BJ (cell line): ENCODE measurements around the gene IGFBP6. TPM values are rescaled to one million over a fixed set of nuclear protein-coding genes. Genes with fewer than 3 reads are reported as not detected.

Experiments used
- CTCF ChIA-PET: fragments of 350-600 bp; formaldehyde crosslinking; extraction: SDS; loops from one replicate; lab custom pipeline; 2021; ENCODE audit warnings: antibody characterized with exemption, inconsistent platforms; lab: Yijun Ruan, JAX
- POLR2A ChIA-PET: fragments of 300-600 bp; sonication (Branson Sonifier 250); formaldehyde crosslinking; extraction: SDS; loops from one replicate; lab custom pipeline; 2021; ENCODE audit warnings: antibody characterized with exemption; lab: Charles Lee
- DNase-seq: peaks from one replicate; pipeline ENCODE4 v3.0.0-alpha.2; 2011; ENCODE audit warnings: low read depth
- H3K27me3 ChIP-seq: 2 replicates; pipeline ENCODE4 v1.6.0; 2011; ENCODE audit warnings: low read length; ENCODE audit not compliant: control insufficient read depth, insufficient read depth
- H3K36me3 ChIP-seq: 2 replicates; pipeline ENCODE4 v1.5.1; 2011; ENCODE audit warnings: low read length; ENCODE audit not compliant: control insufficient read depth, insufficient read depth
- H3K4me3 ChIP-seq: 2 replicates; pipeline ENCODE4 v1.5.1; 2011; ENCODE audit warnings: low read depth, mild to moderate bottlenecking, control low read depth, low read length
- CTCF ChIP-seq: IDR thresholded peaks from 2 replicates; pipeline ENCODE4 v1.5.1; 2011; ENCODE audit warnings: low read depth, mild to moderate bottlenecking, control low read depth, inconsistent platforms, low read length, moderate library complexity; ENCODE audit not compliant: insufficient read depth
- polyA plus RNA-seq: library from polyadenylated mRNA; depleted of rRNA; stranded (reverse); fragments of >200 nt; gene quantifications from 2 replicates; pipeline ENCODE4 v1.2.3, GENCODE V29; 2011

The IGFBP6 gene
- polyA plus RNA-seq, 1 experiment, result 860 TPM

DNA sequence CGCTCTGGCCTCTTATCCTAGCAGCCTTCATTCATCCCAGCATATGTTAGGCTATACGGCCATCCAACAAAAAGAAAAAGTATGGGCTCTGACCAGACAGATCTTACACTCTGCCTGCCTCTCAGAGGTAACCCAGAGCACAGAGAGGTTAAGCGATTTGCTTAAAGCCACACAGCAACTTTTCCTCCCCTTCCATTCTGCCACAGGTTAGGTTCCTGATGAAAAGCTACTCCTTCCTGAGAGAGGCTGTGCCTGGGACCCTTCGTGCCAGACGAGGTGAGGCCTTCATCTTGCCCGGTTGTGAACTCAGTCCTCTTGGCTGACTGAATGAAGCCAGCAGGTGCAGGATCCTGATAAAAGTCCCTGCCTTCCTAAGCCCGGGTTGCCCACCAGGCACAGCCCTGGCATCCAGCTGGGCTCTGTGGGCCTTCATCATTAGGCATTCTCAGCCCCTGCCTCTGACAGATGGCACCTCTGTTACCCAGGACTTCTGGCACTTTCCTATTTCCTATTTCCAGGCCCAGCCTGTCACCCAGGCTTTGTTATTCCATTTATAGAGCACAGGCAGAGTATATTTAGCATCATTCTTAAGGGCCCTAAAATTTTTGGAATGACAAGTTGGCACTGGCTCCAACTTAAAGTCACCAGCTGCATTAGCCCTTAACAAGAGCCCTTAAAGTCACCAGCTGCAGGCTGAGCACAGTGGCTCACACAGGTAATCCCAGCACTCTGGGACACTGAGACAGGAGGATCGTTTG is 18.6 kb downstream of the IGFBP6 start:
- H3K27me3 ChIP-seq, result no peaks in the 10 kb centered on the region
- no peaks in the 10 kb centered on the region for H3K36me3 ChIP-seq
- H3K4me3 ChIP-seq, result no peak overlapping the region
- POLR2A ChIA-PET, result no interaction called here
- CTCF ChIA-PET, result interaction anchor here (1.4 to 1.5 kb wide), 2 partner anchors 19 to 50 kb away, joined by 3 to 4 read pairs; no protein-coding TSS in a partner anchor
- no peak for DNase-seq
- no peak for TF ChIP-seq CTCF

DNA sequence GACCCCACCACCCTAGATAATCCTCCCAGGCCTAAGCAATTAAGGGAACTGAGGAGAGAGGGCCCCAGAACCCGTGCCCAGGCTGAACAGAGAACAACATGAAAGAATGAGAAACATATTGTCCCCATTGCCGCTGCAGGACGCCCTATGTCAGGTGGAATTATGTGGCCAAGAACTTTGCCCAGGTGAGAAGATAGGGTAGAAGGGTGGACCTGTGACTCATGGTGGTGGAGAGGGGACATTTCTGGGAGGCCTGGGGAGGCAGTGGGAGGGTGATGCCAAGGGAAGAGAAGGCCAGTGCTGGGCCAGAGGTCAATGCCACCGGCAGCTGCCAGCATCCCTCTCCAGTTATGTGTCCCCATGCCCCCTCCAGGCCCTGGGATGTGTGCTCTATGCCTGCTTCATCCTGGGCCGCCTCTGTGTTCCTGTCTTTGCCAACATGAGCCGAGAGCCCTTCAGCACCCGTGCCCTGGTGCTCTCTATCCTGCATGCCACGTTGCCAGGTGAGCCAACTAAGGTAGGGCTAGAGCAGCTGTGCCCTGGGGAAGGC is 21.4 kb downstream of the IGFBP6 start:
- Histone ChIP-seq H3K36me3 (no peaks in the 10 kb centered on the region), H3K4me3 (no peak overlapping the region), H3K27me3 (no peaks in the 10 kb centered on the region)
- ChIA-PET POLR2A (no interaction called here), CTCF (interaction anchor here (0.8 kb wide), 1 partner anchor 41 kb away, joined by 4 read pairs; no protein-coding TSS in a partner anchor)
- DNase-seq, result no peak
- no peak for TF ChIP-seq CTCF

DNA sequence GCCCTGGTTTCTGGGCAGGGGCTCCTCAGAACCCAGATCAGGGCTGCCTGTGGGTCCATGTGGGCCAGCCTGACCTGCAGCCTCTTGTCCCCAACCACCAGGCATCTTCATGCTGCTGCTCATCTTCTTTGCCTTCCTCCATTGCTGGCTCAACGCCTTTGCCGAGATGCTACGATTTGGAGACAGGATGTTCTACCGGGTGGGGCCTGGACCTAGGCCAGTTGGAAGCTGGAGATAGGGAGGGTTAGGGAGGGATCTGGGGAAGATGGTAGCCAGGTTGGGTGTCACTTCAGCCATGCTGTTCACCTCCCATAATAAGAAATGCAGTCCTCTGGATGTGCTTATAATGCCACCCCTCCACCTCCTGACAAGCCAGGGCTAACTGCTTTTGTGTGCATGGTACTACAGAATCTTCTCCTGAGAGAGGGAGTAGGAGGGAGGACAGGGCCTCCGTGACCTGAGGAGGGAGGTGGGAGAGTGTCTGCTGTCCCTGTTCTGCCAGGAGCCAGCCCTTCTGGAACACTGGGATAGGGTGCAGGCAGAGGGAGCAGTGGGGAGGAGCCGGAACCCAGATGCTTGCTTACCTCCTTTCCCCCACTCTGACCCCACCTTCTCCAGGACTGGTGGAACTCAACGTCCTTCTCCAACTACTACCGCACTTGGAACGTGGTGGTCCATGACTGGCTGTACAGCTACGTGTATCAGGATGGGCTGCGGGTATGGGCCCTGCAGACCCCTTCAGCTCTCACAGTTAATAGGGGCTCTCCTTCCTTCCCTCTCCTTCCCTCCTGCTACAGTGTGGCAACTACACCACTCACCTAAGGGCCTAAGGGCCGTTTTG is 23.4 kb downstream of the IGFBP6 start:
- no peak for DNase-seq
- Histone ChIP-seq H3K27me3 (no peaks in the 10 kb centered on the region), H3K36me3 (no peaks in the 10 kb centered on the region), H3K4me3 (no peak overlapping the region)
- ChIA-PET CTCF (no interaction called here), POLR2A (no interaction called here)
- no peak for TF ChIP-seq CTCF

DNA sequence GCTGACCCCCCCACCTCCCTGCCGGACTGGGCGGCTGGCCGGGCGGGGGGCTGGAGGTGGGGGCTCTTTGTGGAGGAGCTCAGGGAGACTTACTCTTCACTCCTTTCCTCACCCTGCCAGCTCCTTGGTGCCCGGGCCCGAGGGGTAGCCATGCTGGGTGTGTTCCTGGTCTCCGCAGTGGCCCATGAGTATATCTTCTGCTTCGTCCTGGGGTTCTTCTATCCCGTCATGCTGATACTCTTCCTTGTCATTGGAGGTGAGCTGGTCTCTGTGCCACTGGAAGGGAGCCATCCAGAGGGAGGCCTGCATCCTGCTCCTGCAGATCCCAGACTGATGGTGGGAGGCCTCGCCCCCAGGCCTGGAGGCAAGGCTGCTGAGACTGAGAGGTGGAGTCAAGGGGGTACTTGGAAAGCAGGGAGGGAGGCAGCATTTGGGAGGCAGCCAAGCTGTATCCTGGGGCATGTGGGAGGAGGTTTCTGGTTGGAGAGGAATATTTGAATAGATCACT is 25.5 kb downstream of the IGFBP6 start:
- ChIA-PET POLR2A (no interaction called here), CTCF (interaction anchor here (0.6 kb wide), 2 partner anchors 65 to 268 kb away, joined by 3 read pairs; no protein-coding TSS in a partner anchor)
- TF ChIP-seq CTCF, result no peak
- H3K4me3 ChIP-seq, result no peak overlapping the region
- H3K27me3 ChIP-seq, result no peaks in the 10 kb centered on the region
- DNase-seq, result no peak
- no peaks in the 10 kb centered on the region for H3K36me3 ChIP-seq
